ENCODE measurements around the gene CABP5.

Gene CABP5

GRCh38 chr19:48059331-48059730 is 15.5 kb upstream of the CABP5 start:
- in situ Hi-C loops (cut with HindIII; ENCODE audit: low pct_unique_long_range_greater_than_20kb, low sequenced_read_pairs), result no loop called here
- no peak for DNase-seq (ENCODE audit: low read depth in 1 of 2, low spot score in 1 of 2)

GRCh38 chr19:48053856-48054255 is 10.0 kb upstream of the CABP5 start:
- no peak for DNase-seq (ENCODE audit: low read depth in 1 of 2, low spot score in 1 of 2)
- TF ChIP-seq JUND (IDR thresholded peaks at IDR 0.05; ENCODE audit: low read depth), result no peak
- in situ Hi-C loops (cut with HindIII; ENCODE audit: low pct_unique_long_range_greater_than_20kb, low sequenced_read_pairs), result no loop called here

More at GRCh38 chr19:48059331-48059730, 15.5 kb upstream of the CABP5 start:
- no peak for TF ChIP-seq JUND (IDR thresholded peaks at IDR 0.05; ENCODE audit: low read depth)

GRCh38 chr19:48053076-48053475 is 9.2 kb upstream of the CABP5 start:
- in situ Hi-C loops (cut with HindIII; ENCODE audit: low pct_unique_long_range_greater_than_20kb, low sequenced_read_pairs), result no loop called here
- no peak for DNase-seq (ENCODE audit: low read depth in 1 of 2, low spot score in 1 of 2)
- TF ChIP-seq JUND (IDR thresholded peaks at IDR 0.05; ENCODE audit: low read depth), result no peak

- in situ Hi-C loops (cut with HindIII; ENCODE audit: low pct_unique_long_range_greater_than_20kb, low sequenced_read_pairs), result no loop called here
- no peak for DNase-seq (ENCODE audit: low read depth in 1 of 2, low spot score in 1 of 2)
- TF ChIP-seq JUND (IDR thresholded peaks at IDR 0.05; ENCODE audit: low read depth), result no peak
Measured at GRCh38 chr19:48051335-48052033, 7.6 kb upstream of the CABP5 start.

- DNase-seq (ENCODE audit: low read depth in 1 of 2, low spot score in 1 of 2), result no peak
- TF ChIP-seq JUND (IDR thresholded peaks at IDR 0.05; ENCODE audit: low read depth), result no peak
- in situ Hi-C loops (cut with HindIII; ENCODE audit: low pct_unique_long_range_greater_than_20kb, low sequenced_read_pairs), result no loop called here
Measured at GRCh38 chr19:48044561-48044960, 682 bp upstream of the CABP5 start.

GRCh38 chr19:48041877-48042580 is 1.9 kb downstream of the CABP5 start:
- no peak for TF ChIP-seq JUND (IDR thresholded peaks at IDR 0.05; ENCODE audit: low read depth)
- in situ Hi-C loops (cut with HindIII; ENCODE audit: low pct_unique_long_range_greater_than_20kb, low sequenced_read_pairs), result no loop called here
- DNase-seq (ENCODE audit: low read depth in 1 of 2, low spot score in 1 of 2), result no peak

GRCh38 chr19:48036765-48037164 is 7.1 kb downstream of the CABP5 start:
- DNase-seq (ENCODE audit: low read depth in 1 of 2, low spot score in 1 of 2), result no peak
- TF ChIP-seq JUND (IDR thresholded peaks at IDR 0.05; ENCODE audit: low read depth), result no peak
- in situ Hi-C loops (cut with HindIII; ENCODE audit: low pct_unique_long_range_greater_than_20kb, low sequenced_read_pairs), result no loop called here

- in situ Hi-C loops (cut with HindIII; ENCODE audit: low pct_unique_long_range_greater_than_20kb, low sequenced_read_pairs), result no loop called here
- DNase-seq (ENCODE audit: low read depth in 1 of 2, low spot score in 1 of 2), result no peak
- TF ChIP-seq JUND (IDR thresholded peaks at IDR 0.05; ENCODE audit: low read depth), result no peak
Measured at GRCh38 chr19:48033604-48034003, 10.3 kb downstream of the CABP5 start.

- TF ChIP-seq JUND (IDR thresholded peaks at IDR 0.05; ENCODE audit: low read depth), result no peak
- in situ Hi-C loops (cut with HindIII; ENCODE audit: low pct_unique_long_range_greater_than_20kb, low sequenced_read_pairs), result no loop called here
- DNase-seq (ENCODE audit: low read depth in 1 of 2, low spot score in 1 of 2), result no peak
Measured at GRCh38 chr19:48030073-48030472, 13.8 kb downstream of the CABP5 start.

GRCh38 chr19:48029431-48029830 is 14.4 kb downstream of the CABP5 start:
- no peak for TF ChIP-seq JUND (IDR thresholded peaks at IDR 0.05; ENCODE audit: low read depth)
- no peak for DNase-seq (ENCODE audit: low read depth in 1 of 2, low spot score in 1 of 2)
- in situ Hi-C loops (cut with HindIII; ENCODE audit: low pct_unique_long_range_greater_than_20kb, low sequenced_read_pairs), result no loop called here

- in situ Hi-C loops (cut with HindIII; ENCODE audit: low pct_unique_long_range_greater_than_20kb, low sequenced_read_pairs), result no loop called here
- DNase-seq (ENCODE audit: low read depth in 1 of 2, low spot score in 1 of 2), result no peak
- TF ChIP-seq JUND (IDR thresholded peaks at IDR 0.05; ENCODE audit: low read depth), result no peak
Measured at GRCh38 chr19:48025480-48025879, 18.4 kb downstream of the CABP5 start.

- TF ChIP-seq JUND (IDR thresholded peaks at IDR 0.05; ENCODE audit: low read depth), result no peak
- no peak for DNase-seq (ENCODE audit: low read depth in 1 of 2, low spot score in 1 of 2)
- in situ Hi-C loops (cut with HindIII; ENCODE audit: low pct_unique_long_range_greater_than_20kb, low sequenced_read_pairs), result no loop called here
Measured at GRCh38 chr19:48023518-48023917, 20.4 kb downstream of the CABP5 start.

GRCh38 chr19:48023011-48023410 is 20.9 kb downstream of the CABP5 start:
- no peak for DNase-seq (ENCODE audit: low read depth in 1 of 2, low spot score in 1 of 2)
- in situ Hi-C loops (cut with HindIII; ENCODE audit: low pct_unique_long_range_greater_than_20kb, low sequenced_read_pairs), result no loop called here
- no peak for TF ChIP-seq JUND (IDR thresholded peaks at IDR 0.05; ENCODE audit: low read depth)
